ENCODE measurements around the gene FIS1. TPM values are rescaled to one million over a fixed set of nuclear protein-coding genes. Genes with fewer than 3 reads are reported as not detected.

FIS1 gene
- total RNA-seq, 1 experiment from 2014 or later = 124 TPM

GRCh38 chr7:101197991-101198390 is 46.9 kb downstream of the FIS1 start:
- DNase-seq = no peak

More at GRCh38 chr7:101197991-101198390, 46.9 kb downstream of the FIS1 start:
- H4K20me1 ChIP-seq (ENCODE audit: control insufficient read depth, insufficient read depth, insufficient read length) = no peaks in the 10 kb centered on the region
- H3K4me1 ChIP-seq (ENCODE audit: insufficient read depth, low read length) = no peaks in the 10 kb centered on the region; the same call in 1 of the 2 replicates
- Mint-ChIP-seq H3K27me3 (ENCODE audit: low read depth) (peaks cover 11% of the 10 kb centered on the region), H3K27ac (no peak overlapping the region), H3K9me3 (no peaks in the 10 kb centered on the region), H3K4me3 (no peak overlapping the region), H3K4me1 (peaks cover 14 to 19% of the 10 kb centered on the region in 2 experiments), H3K36me3 (ENCODE audit: insufficient read depth in 1 of 3, low read depth in 3 of 3) (no peaks in the 10 kb centered on the region)
- H3K56ac ChIP-seq (ENCODE audit: insufficient read length, low read depth, low read length) = no peak overlapping the region
- H3T11ph ChIP-seq (ENCODE audit: low read length) = no peak overlapping the region
- no peak overlapping the region for H3K18ac ChIP-seq (ENCODE audit: insufficient read length, low read depth, low read length)
- H3K79me2 ChIP-seq (ENCODE audit: insufficient read depth, low read length) = no peaks in the 10 kb centered on the region
- no peak overlapping the region for H2BK15ac ChIP-seq (ENCODE audit: low read depth, low read length)
- H2AFZ ChIP-seq (ENCODE audit: low read length) = no peak overlapping the region
- no peaks in the 10 kb centered on the region for H3K27me3 ChIP-seq (ENCODE audit: insufficient read depth, low read length)
- no peaks in the 10 kb centered on the region for H3K9me3 ChIP-seq (ENCODE audit: control insufficient read depth, low read depth, low read length)
- no peak overlapping the region for H2BK20ac ChIP-seq (ENCODE audit: low read depth, low read length, poor library complexity, severe bottlenecking)
- H3K14ac ChIP-seq (ENCODE audit: insufficient read depth, low read length) = no peak overlapping the region
- H3K4me2 ChIP-seq (ENCODE audit: insufficient read depth, insufficient read length, low read length) = no peak overlapping the region
- no peak overlapping the region for H3K23ac ChIP-seq (ENCODE audit: insufficient read length, low read depth, low read length)
- H3K23me2 ChIP-seq (ENCODE audit: insufficient read length, low read depth, low read length, poor library complexity, severe bottlenecking) = peaks cover 3% of the 10 kb centered on the region
- no peak overlapping the region for H2BK12ac ChIP-seq (ENCODE audit: insufficient read length, low read depth, low read length)
- H3K9ac ChIP-seq (ENCODE audit: extremely low read depth, insufficient read length, low read length) = no peak overlapping the region
- H4K91ac ChIP-seq (ENCODE audit: insufficient read length, low read depth, low read length) = no peak overlapping the region
- H2AK5ac ChIP-seq (ENCODE audit: insufficient read length, low read length) = no peak overlapping the region
- H3K79me1 ChIP-seq (ENCODE audit: insufficient read depth, low read depth, low read length, poor library complexity, severe bottlenecking) = no peaks in the 10 kb centered on the region
- H4K8ac ChIP-seq (replicated peaks; ENCODE audit: insufficient read length, low read depth, low read length) = no peak overlapping the region
- TF ChIP-seq CTCF (conservative IDR thresholded peaks at IDR 0.05) = no peak
- no peak overlapping the region for H4K5ac ChIP-seq (ENCODE audit: insufficient read length, low read depth, low read length)
- H2BK5ac ChIP-seq (ENCODE audit: insufficient read length, low read length) = no peak overlapping the region
- no peak overlapping the region for H2BK120ac ChIP-seq (ENCODE audit: low read depth, low read length, poor library complexity, severe bottlenecking)
- no CpG with 5 or more reads among the region's 21 CpGs for WGBS (ENCODE audit: extremely low coverage, insufficient read length, low lambda C conversion rate)
- no peak overlapping the region for H3K4ac ChIP-seq (ENCODE audit: low read depth, low read length)
- H3K27ac ChIP-seq (ENCODE audit: insufficient read length, low read depth, low read length) = no peak overlapping the region

Data from H9 (cell line).